ENCODE data around the gene DARS1.

DARS1 gene

DNA sequence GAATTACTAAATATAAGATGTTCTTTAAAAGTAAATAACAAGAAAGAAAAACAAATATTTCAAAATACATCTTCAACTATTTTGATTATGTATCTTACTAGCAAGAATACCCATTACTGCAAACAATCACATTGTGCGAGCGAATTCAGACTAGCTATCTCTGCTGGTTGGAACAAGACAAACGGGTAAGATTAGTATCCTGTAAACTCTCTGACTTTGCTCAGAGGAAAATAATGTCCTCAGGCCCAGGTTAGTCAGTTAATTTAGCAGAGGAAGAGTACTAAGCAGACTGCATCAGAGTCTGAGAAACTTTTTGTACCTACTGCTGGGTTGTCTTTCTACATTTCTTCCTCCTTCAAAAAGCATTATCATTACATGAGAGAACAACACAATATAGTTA lies 58.8 kb downstream of the DARS1 start:
- DNase-seq (ENCODE audit: insufficient read length), result no peak
- TF ChIP-seq TAF1 (IDR thresholded peaks at IDR 0.05; ENCODE audit: borderline replicate concordance, low read depth, low read length), result no peak
- no peak for TF ChIP-seq POLR2AphosphoS5 (IDR thresholded peaks at IDR 0.05; ENCODE audit: low read depth, low read length)
- TF ChIP-seq POLR2A (IDR thresholded peaks at IDR 0.05; ENCODE audit: low read depth, low read length), result no peak

DNA sequence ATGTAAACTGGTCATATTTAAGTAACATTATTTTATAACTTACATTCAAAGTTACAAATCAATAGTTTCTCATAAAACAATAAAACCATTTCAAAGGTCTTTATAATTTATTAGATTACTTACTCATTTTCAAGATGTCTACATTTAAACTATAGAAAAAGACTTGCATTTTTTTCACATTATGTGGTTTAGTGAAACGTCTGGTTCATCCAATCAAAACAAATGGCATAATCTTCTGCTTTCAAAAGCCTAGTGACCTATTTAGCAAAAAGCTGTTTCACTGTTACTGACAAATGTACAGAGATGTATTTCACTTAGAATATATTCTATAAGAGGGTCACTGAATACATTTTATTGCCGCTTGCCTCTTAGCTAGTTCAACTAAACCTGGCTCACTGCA lies 59.9 kb downstream of the DARS1 start:
- no peak for DNase-seq (ENCODE audit: insufficient read length)
- TF ChIP-seq POLR2A (IDR thresholded peaks at IDR 0.05; ENCODE audit: low read depth, low read length) (no peak), TAF1 (IDR thresholded peaks at IDR 0.05; ENCODE audit: borderline replicate concordance, low read depth, low read length) (no peak), POLR2AphosphoS5 (IDR thresholded peaks at IDR 0.05; ENCODE audit: low read depth, low read length) (no peak)
- no peak for FAIRE-seq

More for the DNA sequence above, 58.8 kb downstream of the DARS1 start:
- no peak for FAIRE-seq

DNA sequence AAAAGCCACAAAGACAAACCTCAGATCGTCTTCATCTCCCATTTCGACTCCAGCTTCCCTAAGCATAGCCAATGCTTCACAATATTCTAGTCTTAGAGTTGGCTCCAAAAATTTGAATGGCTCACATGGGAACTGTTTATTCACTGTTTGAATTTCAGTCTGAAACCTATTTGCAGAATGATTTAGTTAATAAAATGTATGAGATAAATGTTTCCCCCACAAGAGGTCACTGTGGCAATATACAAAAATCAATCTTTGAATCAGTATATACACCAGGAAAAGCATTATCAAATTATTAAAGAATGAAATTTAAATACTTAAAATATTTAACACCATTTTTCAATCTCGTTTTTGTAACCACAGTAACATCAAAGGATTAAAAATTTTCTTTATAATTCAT lies 69.2 kb downstream of the DARS1 start:
- no peak for TF ChIP-seq TAF1 (IDR thresholded peaks at IDR 0.05; ENCODE audit: borderline replicate concordance, low read depth, low read length)
- no peak for TF ChIP-seq POLR2AphosphoS5 (IDR thresholded peaks at IDR 0.05; ENCODE audit: low read depth, low read length)
- TF ChIP-seq POLR2A (IDR thresholded peaks at IDR 0.05; ENCODE audit: low read depth, low read length), result no peak
- DNase-seq (ENCODE audit: insufficient read length), result no peak
- no peak for FAIRE-seq

DNA sequence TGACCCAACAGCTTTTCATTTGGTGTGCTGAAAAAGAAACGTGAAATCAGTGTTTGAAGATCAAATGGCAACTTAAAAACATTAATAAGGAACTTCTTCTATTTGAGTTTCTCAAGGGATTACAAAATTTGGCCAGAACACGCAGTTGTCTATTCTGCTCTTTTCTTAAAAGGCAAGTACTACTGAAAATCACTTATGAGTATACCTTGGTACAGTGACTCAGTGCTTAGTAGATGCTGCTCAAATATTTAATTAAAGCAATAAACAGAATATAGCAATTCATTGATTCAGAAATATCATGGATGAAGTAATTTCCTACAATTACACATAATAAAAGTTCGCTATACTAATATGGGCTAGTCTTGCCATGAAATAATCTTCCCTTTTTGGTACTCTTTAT lies 70.9 kb downstream of the DARS1 start:
- FAIRE-seq, result no peak
- DNase-seq (ENCODE audit: insufficient read length), result no peak
- TF ChIP-seq TAF1 (IDR thresholded peaks at IDR 0.05; ENCODE audit: borderline replicate concordance, low read depth, low read length), result no peak
- no peak for TF ChIP-seq POLR2AphosphoS5 (IDR thresholded peaks at IDR 0.05; ENCODE audit: low read depth, low read length)
- TF ChIP-seq POLR2A (IDR thresholded peaks at IDR 0.05; ENCODE audit: low read depth, low read length), result no peak

DNA sequence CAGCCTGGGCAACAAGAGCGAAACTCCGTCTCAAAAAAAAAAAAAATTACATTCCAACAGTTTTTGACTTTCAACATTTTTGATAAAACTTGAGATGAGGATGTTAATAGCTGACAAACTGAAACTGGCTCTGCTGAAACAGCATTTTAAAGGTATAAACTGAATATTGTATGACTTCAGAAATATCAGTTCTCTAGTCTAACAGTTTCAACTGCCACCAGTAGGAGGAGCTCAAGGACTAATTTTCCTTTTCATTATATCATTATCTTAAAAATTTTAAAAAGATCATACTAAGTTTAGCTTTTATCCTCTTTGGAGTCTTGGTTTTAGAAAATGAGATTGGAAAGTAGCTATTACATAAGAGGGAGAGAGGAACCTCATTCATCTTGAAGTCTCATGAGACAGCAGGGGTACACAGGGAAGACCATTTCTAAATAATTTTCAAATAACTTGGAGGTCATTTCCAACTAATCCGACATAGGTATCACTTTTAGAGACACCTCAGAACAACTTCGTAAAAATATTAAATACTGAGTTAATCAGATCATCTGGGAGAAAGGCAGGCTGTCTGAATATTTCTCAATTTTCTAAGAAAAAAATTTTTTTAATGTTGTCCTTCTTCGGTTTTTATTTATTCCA lies 71.6 kb downstream of the DARS1 start:
- no peak for DNase-seq (ENCODE audit: insufficient read length)
- FAIRE-seq, result peak; percentile 82
- TF ChIP-seq TAF1 (IDR thresholded peaks at IDR 0.05; ENCODE audit: borderline replicate concordance, low read depth, low read length) (no peak), POLR2AphosphoS5 (IDR thresholded peaks at IDR 0.05; ENCODE audit: low read depth, low read length) (no peak), POLR2A (IDR thresholded peaks at IDR 0.05; ENCODE audit: low read depth, low read length) (no peak)

DNA sequence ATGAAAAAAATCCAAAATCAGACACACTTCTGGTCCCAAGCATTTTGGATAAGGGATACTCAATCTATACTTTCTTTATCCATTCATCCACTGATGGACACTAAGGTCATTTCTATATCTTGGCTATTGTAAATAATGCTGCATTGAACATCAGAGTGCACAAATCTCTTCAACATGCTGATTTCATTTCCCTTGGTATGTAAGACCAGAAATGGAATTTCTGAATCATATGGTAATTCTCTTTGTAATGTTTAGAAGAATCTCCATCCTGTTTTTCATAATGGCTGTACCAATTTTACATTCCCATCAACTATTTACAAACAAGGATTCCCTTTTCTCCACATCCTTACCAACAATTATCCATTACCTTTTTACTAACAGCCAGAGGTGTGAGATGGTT lies 75.5 kb downstream of the DARS1 start:
- no peak for DNase-seq (ENCODE audit: insufficient read length)
- FAIRE-seq, result no peak
- TF ChIP-seq TAF1 (IDR thresholded peaks at IDR 0.05; ENCODE audit: borderline replicate concordance, low read depth, low read length) (no peak), POLR2AphosphoS5 (IDR thresholded peaks at IDR 0.05; ENCODE audit: low read depth, low read length) (no peak), POLR2A (IDR thresholded peaks at IDR 0.05; ENCODE audit: low read depth, low read length) (no peak)

DNA sequence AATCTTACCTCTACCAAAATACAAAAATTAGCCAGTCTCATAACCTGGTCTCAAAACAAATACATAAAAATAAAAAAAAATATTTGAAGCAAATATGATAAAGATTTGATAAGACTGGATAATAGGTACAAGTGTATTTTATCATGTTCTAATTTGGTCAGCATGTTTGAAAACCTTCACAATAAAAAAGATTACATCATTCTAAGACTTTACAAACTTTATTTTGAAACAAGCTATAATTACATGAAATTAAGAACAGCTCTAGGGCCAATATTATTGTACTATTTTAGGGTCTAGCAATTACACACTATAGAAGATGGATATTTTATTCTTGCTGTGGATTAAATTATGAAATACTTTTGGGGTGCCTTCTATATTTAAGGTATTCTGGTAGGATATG lies 79.7 kb downstream of the DARS1 start:
- FAIRE-seq, result no peak

DNA sequence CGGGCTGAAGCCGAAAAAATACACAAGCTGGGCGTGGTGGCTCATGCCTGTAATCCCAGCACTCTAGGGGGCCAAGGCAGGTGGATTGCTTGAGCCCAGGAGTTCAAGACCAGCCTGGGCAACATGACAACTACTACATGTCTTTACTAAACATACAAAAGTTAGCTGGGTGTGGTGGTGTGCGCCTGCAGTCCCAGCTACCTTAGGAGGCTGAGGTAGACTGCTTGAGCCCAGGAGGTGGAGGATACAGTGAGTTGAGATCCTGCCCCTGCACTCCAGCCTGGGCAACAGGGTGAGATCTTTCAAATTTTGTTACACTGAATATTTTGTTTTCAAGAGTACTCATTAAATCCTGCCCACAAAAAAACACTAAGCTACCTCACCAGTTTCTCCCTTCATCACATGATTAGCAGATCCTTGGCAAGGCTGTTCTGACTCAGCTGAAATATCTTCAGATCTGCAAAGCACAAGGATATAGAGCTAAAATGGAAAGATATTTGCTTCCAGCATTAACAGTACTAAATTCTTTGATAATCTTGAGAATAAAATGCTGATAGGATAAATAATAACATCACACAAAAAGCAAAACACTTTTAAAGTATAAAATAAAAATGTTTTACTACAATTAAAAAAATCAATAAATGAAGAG lies 81.0 kb downstream of the DARS1 start:
- FAIRE-seq (no peak), DNase-seq (ENCODE audit: insufficient read length) (no peak)
- TF ChIP-seq POLR2AphosphoS5 (IDR thresholded peaks at IDR 0.05; ENCODE audit: low read depth, low read length) (no peak), TAF1 (IDR thresholded peaks at IDR 0.05; ENCODE audit: borderline replicate concordance, low read depth, low read length) (no peak), POLR2A (IDR thresholded peaks at IDR 0.05; ENCODE audit: low read depth, low read length) (no peak)

More for the DNA sequence above, 79.7 kb downstream of the DARS1 start:
- TF ChIP-seq POLR2AphosphoS5 (IDR thresholded peaks at IDR 0.05; ENCODE audit: low read depth, low read length) (no peak), TAF1 (IDR thresholded peaks at IDR 0.05; ENCODE audit: borderline replicate concordance, low read depth, low read length) (no peak), POLR2A (IDR thresholded peaks at IDR 0.05; ENCODE audit: low read depth, low read length) (no peak)
- DNase-seq (ENCODE audit: insufficient read length), result no peak

DNA sequence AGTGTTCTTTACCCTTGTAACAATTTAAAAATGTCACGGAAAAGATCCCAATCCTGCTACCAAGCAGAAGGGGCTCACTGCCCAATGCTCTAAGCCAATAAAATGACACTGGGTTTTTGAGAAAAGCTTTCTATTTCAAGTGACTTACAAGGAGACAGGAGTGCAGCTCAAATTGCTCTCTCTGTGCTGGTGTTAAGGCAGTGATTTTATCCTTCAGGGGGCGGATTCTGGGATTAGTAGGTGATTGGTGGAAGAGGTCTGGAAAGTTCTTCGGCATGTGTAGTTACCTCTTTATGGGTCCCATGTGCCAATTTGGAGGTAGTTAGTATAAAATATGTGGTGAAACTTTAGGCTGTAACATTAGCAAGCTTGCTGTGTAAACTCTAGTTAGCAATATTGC lies 81.8 kb downstream of the DARS1 start:
- DNase-seq (ENCODE audit: insufficient read length), result no peak
- TF ChIP-seq POLR2AphosphoS5 (IDR thresholded peaks at IDR 0.05; ENCODE audit: low read depth, low read length) (no peak), TAF1 (IDR thresholded peaks at IDR 0.05; ENCODE audit: borderline replicate concordance, low read depth, low read length) (no peak), POLR2A (IDR thresholded peaks at IDR 0.05; ENCODE audit: low read depth, low read length) (no peak)
- FAIRE-seq, result peak; percentile 14

DNA sequence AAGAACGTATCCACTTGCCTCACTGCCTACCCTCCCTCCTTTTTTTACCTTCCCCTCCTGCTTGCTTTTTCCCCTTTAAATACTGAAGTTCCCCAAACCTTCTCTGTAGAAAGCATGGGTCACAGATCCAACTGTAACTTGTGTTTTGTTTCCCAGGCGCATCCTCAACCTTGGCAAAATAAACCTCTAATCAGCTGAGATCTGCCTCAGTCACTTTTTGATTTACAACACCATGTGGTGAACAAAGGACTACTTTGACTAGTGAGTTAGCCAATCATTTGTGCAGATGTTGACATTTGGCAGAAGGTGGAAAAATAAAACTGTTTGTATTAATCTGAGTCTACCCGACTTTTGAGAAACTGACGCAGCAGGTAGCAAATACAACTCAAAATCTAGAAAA lies 85.9 kb downstream of the DARS1 start:
- no peak for DNase-seq (ENCODE audit: insufficient read length)
- TF ChIP-seq POLR2AphosphoS5 (IDR thresholded peaks at IDR 0.05; ENCODE audit: low read depth, low read length) (no peak), TAF1 (IDR thresholded peaks at IDR 0.05; ENCODE audit: borderline replicate concordance, low read depth, low read length) (no peak), POLR2A (IDR thresholded peaks at IDR 0.05; ENCODE audit: low read depth, low read length) (no peak)
- no peak for FAIRE-seq

DNA sequence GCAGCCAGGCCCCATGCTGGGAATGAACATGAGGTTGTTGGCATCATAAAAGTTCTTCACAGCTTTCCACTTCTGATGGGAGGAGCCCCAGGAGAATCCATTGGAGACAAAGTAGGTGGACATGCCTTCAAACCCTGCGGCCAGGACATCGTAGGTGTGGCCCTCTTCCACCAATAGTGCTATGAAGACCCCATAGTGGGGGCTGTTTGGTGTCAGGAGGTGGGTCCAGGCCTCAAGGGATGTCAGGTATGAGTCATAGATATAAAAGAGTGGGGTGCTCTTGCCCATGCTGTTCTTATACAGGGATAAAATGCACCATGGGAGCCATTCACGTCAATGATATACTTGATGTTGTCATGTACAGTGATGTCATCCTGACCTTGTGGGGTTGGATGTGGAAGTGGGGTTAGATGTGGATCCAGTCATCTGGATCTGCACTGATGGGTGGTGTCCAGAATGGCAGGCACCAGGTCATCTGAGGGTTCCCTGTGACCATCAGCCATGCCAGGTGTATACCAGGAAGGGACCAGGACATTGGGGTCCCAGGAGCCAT lies 87.1 kb downstream of the DARS1 start:
- no peak for FAIRE-seq
- TF ChIP-seq POLR2A (IDR thresholded peaks at IDR 0.05; ENCODE audit: low read depth, low read length), result no peak
- no peak for TF ChIP-seq POLR2AphosphoS5 (IDR thresholded peaks at IDR 0.05; ENCODE audit: low read depth, low read length)
- no peak for TF ChIP-seq TAF1 (IDR thresholded peaks at IDR 0.05; ENCODE audit: borderline replicate concordance, low read depth, low read length)
- no peak for DNase-seq (ENCODE audit: insufficient read length)

DNA sequence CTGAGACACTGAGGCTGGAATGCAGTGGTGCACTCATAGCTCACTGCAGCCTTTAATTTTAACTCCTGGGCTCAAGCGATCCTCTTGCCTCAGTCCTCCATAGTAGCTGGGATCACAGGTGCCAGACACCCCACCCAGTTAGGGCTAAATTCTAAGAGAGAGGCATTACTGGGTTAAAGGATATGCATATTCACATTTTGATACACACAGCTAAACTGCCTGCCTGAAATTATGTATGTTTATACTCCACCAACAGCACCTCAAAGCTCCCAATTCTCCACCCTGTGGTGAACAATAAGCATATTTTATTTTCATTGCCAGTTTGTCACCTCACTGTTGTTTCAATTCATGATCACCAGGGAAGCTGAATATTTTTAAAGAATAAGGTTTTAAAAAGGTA lies 90.5 kb downstream of the DARS1 start:
- TF ChIP-seq POLR2A (IDR thresholded peaks at IDR 0.05; ENCODE audit: low read depth, low read length), result no peak
- no peak for TF ChIP-seq TAF1 (IDR thresholded peaks at IDR 0.05; ENCODE audit: borderline replicate concordance, low read depth, low read length)
- TF ChIP-seq POLR2AphosphoS5 (IDR thresholded peaks at IDR 0.05; ENCODE audit: low read depth, low read length), result no peak
- FAIRE-seq (no peak), DNase-seq (ENCODE audit: insufficient read length) (no peak)
